Vagina (tissue), 2 donors: Measurements from ENCODE around the gene ZNF320.

Source experiments
- CTCF ChIP-seq, 3 experiments: fragments of 450-650 bp in 2 of 3; fragments of 200-600 bp in 1 of 3; sonication (generic) in 1 of 3; IDR thresholded peaks; one replicate each; pipeline ENCODE4 v1.5.1; 2017 to 2019; ENCODE audit warnings: antibody characterized with exemption in 3 of 3, mild to moderate bottlenecking in 2 of 3, moderate library complexity in 2 of 3
- POLR2A ChIP-seq, 2 donors: fragments of 450-650 bp; IDR thresholded peaks; one replicate each; pipeline ENCODE4 v1.6.1; 2017; ENCODE audit warnings: antibody characterized with exemption in 2 of 2, mild to moderate bottlenecking in 2 of 2, moderate library complexity in 2 of 2

DNA sequence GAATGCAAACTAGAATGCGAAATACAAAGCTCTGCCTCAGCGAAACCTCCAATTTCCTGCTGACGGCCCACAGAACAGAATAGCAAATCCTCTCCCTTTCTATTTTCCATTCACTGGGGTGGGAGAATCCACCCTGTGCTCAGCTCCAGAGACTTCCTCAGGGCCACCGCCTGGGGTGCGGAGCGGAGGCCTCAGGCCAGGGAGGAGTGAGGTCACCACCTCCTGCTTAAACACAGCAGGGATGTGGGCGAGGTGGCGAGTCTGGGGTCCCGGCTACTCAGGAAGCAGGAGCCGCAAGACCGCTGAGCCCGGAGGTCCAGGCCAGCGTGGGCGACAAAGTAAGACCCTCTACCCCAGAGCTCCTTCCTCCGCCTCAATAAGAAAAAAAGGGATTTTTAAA is 666 bp upstream of the ZNF320 start:
- no peak for TF ChIP-seq CTCF (IDR thresholded peaks at IDR 0.05)
- no peak for TF ChIP-seq POLR2A (IDR thresholded peaks at IDR 0.05)
